Liver (tissue), 3 donors: ENCODE measurements around the gene PSMA5.

ENCODE experiments used
- CTCF ChIP-seq: fragments of 150-350 bp; IDR thresholded peaks from 2 replicates; pipeline ENCODE4 v1.5.1; 2017; ENCODE audit warnings: improper control_type of control experiment, low read depth, low read length; ENCODE audit not compliant: missing input control
- TF ChIP-seq, protein P1 (sequence below): IDR thresholded peaks from 2 replicates; pipeline ENCODE4 v1.6.1; 2016; ENCODE audit warnings: antibody characterized with exemption
- donor health status: healthy.
- donor health status: healthy.

DNA sequence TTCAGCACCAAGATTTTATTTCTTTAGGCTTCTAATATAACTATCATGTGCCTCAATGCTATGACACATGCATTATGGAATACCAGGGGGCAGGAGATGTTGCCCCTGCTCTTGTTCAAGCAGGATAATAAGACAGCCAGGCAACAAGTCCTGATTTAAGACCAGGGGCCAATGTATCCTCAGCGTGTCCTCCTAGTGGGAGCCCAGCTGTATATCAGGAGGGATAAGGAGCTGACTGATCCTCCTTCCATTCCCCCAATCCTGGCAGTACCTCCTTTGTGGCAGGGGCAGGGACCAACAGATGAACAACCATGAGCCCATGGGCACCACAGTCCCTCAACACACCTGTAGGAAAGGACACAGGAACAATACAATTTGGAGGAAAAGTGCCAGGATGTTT lies 57.8 kb downstream of the PSMA5 start:
- TF ChIP-seq, protein P1, sequence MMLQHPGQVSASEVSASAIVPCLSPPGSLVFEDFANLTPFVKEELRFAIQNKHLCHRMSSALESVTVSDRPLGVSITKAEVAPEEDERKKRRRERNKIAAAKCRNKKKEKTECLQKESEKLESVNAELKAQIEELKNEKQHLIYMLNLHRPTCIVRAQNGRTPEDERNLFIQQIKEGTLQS = no peak
- no peak for TF ChIP-seq CTCF
